Measurements from ENCODE around the gene VDAC1. TPM values are rescaled to one million over a fixed set of nuclear protein-coding genes. Genes with fewer than 3 reads are reported as not detected.

Gene VDAC1
- total RNA-seq, 1 donor from 2014 or later: 158 TPM

GRCh38 chr5:133930061-133930812 is 74.5 kb downstream of the VDAC1 start:
- peaks cover 86% of the 10 kb centered on the region for H3K4me1 Mint-ChIP-seq
- DNase-seq: peak; percentile 35
- POLR2A ChIA-PET: interaction anchor here (0.5 to 2.9 kb wide), 11 partner anchors 9 to 1496 kb away, joined by 3 to 27 read pairs (median 4); no protein-coding TSS in a partner anchor

DNA sequence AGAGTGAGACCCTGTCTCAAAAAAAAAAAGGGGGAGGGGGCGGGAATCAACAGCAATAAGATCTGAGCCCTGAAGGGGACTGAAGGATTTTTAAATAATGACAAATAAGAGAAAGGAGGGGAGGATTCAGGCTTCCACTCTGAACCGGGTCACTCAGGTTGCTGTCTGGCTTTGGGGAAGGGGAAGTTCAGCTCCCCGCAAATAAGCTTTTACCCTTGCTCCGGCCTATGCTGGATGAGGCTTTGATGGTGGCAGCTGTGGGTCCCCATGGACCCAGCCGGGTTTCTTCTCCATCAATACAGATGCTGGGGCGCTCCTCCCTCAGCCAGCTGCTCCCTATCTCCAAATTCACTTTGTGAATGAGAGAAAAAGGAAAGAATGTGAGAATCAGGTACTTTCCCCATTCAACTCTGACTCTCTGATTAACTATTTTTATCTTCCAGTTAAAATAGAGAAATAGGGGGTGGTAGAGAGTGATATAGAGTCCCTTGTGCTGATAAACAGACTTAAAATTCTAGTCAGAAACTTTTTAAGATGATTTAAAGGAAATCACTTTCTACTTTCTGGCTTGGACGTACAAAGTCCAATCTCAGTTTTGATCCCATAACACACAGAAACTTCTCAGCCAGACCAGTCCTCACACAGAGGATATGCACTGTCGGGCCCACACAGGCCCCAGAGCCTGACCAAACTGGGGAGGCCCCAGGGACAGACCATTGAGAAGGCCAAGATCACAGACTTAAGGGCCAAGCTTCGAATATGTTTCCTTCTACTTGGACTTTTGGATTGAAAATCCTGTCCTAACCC is 76.0 kb downstream of the VDAC1 start:
- no peaks in the 10 kb centered on the region for H3K36me3 Mint-ChIP-seq (ENCODE audit: low read depth)
- H3K4me3 Mint-ChIP-seq: peak overlapping the region; percentile 53
- POLR2A ChIA-PET: interaction anchor here (0.6 to 2.9 kb wide), 11 partner anchors 9 to 819 kb away, joined by 3 to 27 read pairs (median 5); partner anchors contain the start of gene C5orf15
- no peak for TF ChIP-seq CTCF (IDR thresholded peaks at IDR 0.05)
- H3K27ac Mint-ChIP-seq: peak overlapping the region; percentile 96
- H3K9me3 Mint-ChIP-seq: no peaks in the 10 kb centered on the region
- ATAC-seq (ENCODE audit: low read depth) (peak; percentile 32), DNase-seq (peak; percentile 38)
- no peaks in the 10 kb centered on the region for H3K27me3 Mint-ChIP-seq
- peaks cover 85% of the 10 kb centered on the region for H3K4me1 Mint-ChIP-seq
- CTCF ChIA-PET: interaction anchor here (1.0 to 1.3 kb wide), 3 partner anchors 22 to 49 kb away, joined by 5 to 7 read pairs (median 6); no protein-coding TSS in a partner anchor
- intact Hi-C loops (cut with micrococcal nuclease): loop anchor here (2.0 kb wide), 1 partner anchor 22 kb away; no protein-coding TSS in a partner anchor

More at GRCh38 chr5:133930061-133930812, 74.5 kb downstream of the VDAC1 start:
- H3K9me3 Mint-ChIP-seq: no peaks in the 10 kb centered on the region
- peak; percentile 6 for ATAC-seq (ENCODE audit: low read depth)
- TF ChIP-seq CTCF (IDR thresholded peaks at IDR 0.05): no peak
- no peaks in the 10 kb centered on the region for H3K27me3 Mint-ChIP-seq
- intact Hi-C loops (cut with micrococcal nuclease): loop anchor here (1.0 to 10.0 kb wide), 4 partner anchors 8 to 1505 kb away; no protein-coding TSS in a partner anchor
- no peaks in the 10 kb centered on the region for H3K36me3 Mint-ChIP-seq (ENCODE audit: low read depth)
- CTCF ChIA-PET: interaction anchor here (1.0 to 1.2 kb wide), 3 partner anchors 8 to 61 kb away, joined by 3 to 5 read pairs (median 4); no protein-coding TSS in a partner anchor
- H3K27ac Mint-ChIP-seq: peak overlapping the region; percentile 96
- H3K4me3 Mint-ChIP-seq: peak overlapping the region; percentile 72

DNA sequence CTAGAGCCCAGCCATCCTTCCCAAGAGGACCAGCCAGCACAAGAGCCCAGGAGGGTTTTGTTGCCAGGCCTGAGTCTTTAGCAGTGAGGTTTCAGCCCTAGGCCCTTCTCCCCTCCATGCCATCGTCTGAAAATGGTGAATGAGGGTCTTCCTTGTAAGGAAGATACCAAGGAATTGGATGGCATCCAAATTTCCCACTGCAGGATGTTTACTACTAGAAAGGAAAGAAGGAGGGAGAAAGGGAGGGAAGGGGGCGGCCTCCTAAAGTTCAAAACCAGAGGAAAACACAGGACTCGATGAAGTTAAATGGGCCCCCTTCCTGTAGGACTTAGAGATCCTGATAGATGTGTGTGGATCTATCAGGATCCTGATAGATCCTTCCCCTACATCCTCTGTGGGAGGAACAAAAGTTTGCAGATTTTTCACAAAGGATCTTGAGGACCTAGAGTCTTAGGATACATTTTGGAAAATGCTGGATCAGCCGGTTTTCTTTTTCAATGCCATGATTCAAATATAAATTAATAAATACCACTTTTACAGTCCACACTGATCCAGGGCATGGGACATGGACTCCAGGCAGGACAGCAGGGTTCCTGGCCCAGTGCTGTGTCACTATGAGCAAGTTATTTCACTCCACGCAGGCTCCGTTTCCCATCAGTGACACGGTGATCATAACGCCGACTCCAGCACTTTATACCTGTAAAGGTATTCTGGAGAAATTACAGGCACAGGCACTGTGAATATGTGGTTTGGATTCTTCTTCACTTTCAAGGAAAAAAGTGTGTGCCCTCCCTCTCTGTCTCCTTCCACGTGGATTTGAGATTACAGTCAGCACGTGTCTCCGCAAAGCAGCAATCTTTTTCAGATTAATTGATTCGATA is 77.2 kb downstream of the VDAC1 start:
- POLR2A ChIA-PET: interaction anchor here (1.0 kb wide), 1 partner anchor 8 kb away, joined by 10 read pairs; no protein-coding TSS in a partner anchor

More for the DNA sequence above, 77.2 kb downstream of the VDAC1 start:
- ATAC-seq (ENCODE audit: low read depth) (no peak), DNase-seq (no peak)
- no peak for TF ChIP-seq CTCF (IDR thresholded peaks at IDR 0.05)
- peaks cover 75% of the 10 kb centered on the region for H3K4me1 Mint-ChIP-seq
- no peak overlapping the region for H3K4me3 Mint-ChIP-seq
- peak overlapping the region; percentile 96 for H3K27ac Mint-ChIP-seq
- intact Hi-C loops (cut with micrococcal nuclease): loop anchor here (2.0 kb wide), 1 partner anchor 21 kb away; no protein-coding TSS in a partner anchor
- no peaks in the 10 kb centered on the region for H3K27me3 Mint-ChIP-seq
- CTCF ChIA-PET: interaction anchor here (1.3 kb wide), 1 partner anchor 50 kb away, joined by 6 read pairs; no protein-coding TSS in a partner anchor
- no peaks in the 10 kb centered on the region for H3K36me3 Mint-ChIP-seq (ENCODE audit: low read depth)
- no peaks in the 10 kb centered on the region for H3K9me3 Mint-ChIP-seq

Measured in activated B cell treated with CpG ODN at 0.5 μM for 24 hours (primary cell).